Esophagus muscularis mucosa (tissue), 4 donors: ENCODE results near the gene C1orf185.

ENCODE experiments used
- EP300 ChIP-seq: sonication (generic); formaldehyde crosslinking; IDR thresholded peaks from one replicate; pipeline ENCODE4 v1.6.1; 2017; ENCODE audit warnings: antibody characterized with exemption
- POLR2A ChIP-seq: fragments of 450-650 bp; IDR thresholded peaks from one replicate; pipeline ENCODE4 v1.6.1; 2017; ENCODE audit warnings: antibody characterized with exemption, moderate library complexity, mild to moderate bottlenecking, low read depth
- POLR2AphosphoS5 ChIP-seq, 2 donors: sonication (generic); formaldehyde crosslinking; IDR thresholded peaks; one replicate each; pipeline ENCODE4 v1.6.1; 2017; ENCODE audit warnings: antibody characterized with exemption in 2 of 2
- TF ChIP-seq, protein P1 (sequence below), 3 experiments: fragments of 200-600 bp in 2 of 3; fragments of 450-650 bp in 1 of 3; sonication (generic) in 2 of 3; IDR thresholded peaks; one replicate each; pipeline ENCODE4 v1.5.1; 2017 to 2019; ENCODE audit warnings: antibody characterized with exemption in 3 of 3, mild to moderate bottlenecking in 2 of 3, moderate library complexity in 1 of 3

GRCh38 chr1:51175278-51175677 is 73.2 kb downstream of the C1orf185 start:
- TF ChIP-seq, protein P1, sequence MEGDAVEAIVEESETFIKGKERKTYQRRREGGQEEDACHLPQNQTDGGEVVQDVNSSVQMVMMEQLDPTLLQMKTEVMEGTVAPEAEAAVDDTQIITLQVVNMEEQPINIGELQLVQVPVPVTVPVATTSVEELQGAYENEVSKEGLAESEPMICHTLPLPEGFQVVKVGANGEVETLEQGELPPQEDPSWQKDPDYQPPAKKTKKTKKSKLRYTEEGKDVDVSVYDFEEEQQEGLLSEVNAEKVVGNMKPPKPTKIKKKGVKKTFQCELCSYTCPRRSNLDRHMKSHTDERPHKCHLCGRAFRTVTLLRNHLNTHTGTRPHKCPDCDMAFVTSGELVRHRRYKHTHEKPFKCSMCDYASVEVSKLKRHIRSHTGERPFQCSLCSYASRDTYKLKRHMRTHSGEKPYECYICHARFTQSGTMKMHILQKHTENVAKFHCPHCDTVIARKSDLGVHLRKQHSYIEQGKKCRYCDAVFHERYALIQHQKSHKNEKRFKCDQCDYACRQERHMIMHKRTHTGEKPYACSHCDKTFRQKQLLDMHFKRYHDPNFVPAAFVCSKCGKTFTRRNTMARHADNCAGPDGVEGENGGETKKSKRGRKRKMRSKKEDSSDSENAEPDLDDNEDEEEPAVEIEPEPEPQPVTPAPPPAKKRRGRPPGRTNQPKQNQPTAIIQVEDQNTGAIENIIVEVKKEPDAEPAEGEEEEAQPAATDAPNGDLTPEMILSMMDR (IDR thresholded peaks at IDR 0.05), result no peak
- TF ChIP-seq POLR2A (no peak), EP300 (no peak), POLR2AphosphoS5 (IDR thresholded peaks at IDR 0.05) (no peak)
